HS-5 (cell line): ENCODE results near the gene PAK6.

Source experiments
- DNase-seq: peaks from one replicate; pipeline ENCODE4 v3.0.0-alpha.2; 2012; ENCODE audit warnings: low read depth

PAK6 gene

GRCh38 chr15:40293006-40293405 lies 54.1 kb downstream of the PAK6 start:
- DNase-seq: no peak

- DNase-seq: no peak
Observed at GRCh38 chr15:40293905-40294895, 55.3 kb downstream of the PAK6 start.

DNA sequence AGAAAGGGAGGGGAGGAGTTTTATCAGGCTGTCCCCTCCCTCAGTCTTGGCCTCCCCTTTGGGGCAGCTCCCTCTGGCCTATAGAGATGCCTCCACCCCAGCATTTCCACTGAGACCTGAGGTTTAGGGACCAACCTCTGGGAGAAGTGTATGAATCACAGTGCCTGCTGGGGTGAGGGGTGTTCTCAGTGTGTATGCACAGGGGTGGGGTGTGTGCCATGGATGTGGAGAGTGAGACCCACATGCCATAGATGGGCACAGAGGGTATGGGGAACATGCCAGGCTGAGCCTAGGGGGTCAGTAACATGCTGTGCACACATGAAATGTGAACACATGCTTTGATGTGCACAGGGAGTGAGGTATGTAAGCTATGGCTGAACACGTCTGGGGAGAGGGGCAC lies 56.4 kb downstream of the PAK6 start:
- DNase-seq: no peak

DNA sequence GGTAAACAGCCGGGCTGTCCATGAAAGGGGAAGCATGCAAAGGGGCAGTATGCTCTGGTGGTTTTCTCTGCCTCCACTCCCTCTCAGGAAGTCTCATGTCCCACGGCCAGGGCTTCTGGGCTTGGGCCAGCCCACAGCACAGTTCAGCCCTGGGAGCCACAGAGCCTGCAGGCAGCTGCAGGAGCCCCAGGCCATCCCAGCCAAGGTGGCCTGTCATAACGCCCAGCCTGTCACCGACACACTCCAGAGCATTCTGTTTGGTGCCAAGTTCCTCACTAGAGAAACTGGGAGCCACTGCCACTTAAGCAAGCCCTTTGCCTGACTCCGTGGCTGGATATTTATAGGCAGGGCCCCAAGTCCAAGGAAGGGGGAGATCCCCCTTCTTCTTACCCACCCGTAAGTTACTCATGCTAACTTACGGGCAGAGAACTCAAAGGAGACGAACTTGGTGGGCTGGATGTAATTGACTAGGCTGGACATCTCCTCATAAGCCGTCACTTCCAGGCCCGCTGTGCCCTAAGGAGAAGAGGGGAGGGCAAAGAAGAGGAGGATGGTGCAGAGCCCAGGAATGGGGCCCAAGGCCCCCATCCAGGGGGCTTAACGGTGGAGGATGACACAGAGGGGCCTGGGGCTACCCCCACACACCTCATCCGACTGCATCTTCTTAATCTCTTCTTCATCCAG lies 57.2 kb downstream of the PAK6 start:
- DNase-seq: no peak

DNA sequence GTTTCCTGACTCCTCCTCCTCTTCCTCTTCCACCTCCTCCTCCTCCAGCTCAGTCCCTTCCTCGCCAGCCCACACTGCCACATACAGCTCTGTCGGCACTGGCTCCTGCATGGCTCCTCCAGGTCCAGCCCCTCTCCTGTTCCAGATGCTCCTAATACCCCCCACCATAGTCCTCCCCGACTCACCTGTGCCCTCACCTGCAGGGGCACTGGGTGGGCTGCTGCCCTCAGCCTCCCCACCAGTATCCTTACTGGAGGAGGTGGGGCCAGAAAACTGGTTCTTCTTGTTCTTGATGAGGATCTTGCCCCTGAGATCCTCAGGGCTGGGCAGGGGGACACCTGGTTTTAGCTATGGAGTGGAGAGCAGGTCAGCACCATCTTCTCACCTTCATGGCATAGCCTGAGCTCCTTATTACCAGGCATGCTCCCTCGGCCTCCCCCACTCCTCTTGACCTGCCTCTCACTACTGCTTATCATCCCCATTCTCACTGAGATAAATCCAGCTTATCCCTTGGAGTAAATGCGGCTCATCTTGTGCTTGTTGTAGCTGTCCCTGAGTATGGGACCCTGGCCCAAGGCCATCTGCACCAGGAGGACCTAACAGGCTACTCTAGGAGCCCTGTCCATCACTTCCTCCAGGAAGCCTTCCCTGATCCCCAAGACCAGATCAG lies 57.8 kb downstream of the PAK6 start:
- DNase-seq: no peak

DNA sequence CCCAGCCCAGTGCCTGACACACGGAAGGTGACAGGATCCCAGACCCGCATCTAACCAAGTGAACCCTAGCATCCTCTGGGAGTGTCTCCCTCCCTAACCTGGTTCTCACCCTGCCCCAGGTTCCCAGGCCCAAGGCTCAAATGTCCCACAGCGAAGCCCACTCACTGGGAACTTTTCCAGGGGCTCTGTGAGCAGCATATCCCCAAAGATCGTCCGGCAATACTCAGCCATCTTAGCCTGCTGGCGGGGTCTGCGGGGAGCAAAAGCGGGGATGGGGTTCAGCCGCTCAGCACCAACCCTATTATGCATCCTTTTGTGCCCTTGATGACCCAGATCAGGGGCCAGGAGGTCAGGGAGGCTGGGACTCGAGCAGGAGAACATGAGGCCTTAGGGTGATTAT lies 58.5 kb downstream of the PAK6 start:
- no peak for DNase-seq

GRCh38 chr15:40298216-40298935 lies 59.5 kb downstream of the PAK6 start:
- no peak for DNase-seq

DNA sequence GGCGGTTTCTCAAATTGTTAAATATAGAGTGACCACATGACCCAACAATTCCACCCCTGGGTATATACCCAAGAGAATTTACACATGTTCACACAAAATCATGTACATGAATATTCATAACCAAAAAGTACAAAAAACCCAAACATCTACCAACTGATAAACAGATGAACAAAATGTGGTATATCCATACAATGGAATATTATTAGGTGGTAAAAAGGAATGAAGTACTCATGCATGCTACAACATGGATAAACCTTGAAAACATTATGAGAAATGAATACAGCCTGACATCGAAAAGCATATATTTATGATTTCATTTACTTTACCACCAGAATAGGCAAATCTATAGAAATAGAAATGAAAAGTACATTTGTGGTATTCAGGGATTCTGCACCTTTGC lies 61.5 kb downstream of the PAK6 start:
- no peak for DNase-seq

GRCh38 chr15:40300771-40301170 lies 61.9 kb downstream of the PAK6 start:
- DNase-seq: no peak

- no peak for DNase-seq
Observed at GRCh38 chr15:40301467-40302179, 62.8 kb downstream of the PAK6 start.

DNA sequence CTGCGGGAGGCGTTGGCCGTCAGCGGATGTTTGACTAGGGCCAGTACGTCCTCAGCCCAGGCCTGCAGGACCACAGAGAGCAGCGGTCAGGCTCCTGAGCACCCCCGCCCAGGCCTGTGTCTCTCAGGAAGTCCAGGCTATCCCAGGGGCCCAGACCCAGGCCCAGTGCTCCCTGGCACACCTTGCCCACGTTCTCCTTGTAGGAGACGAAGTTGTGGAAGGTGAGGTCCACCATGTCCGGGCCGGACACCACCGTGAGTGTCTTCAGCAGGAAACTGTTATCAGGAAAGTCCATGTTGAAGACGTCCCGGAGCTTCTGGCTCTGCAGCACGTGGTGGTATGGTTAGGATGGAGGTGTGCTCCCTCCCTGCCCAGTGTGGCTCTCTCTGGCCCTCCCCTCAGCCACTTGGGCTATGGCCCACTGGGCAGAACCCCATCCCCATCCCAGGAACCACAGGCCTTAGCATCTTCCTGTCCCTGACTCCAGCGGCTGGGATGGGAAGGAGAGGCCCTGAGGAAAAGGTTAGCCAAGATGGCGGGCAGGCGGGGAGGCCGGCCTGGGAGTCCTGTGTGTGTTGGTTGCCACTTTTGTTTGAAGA lies 63.5 kb downstream of the PAK6 start:
- DNase-seq: no peak

- no peak for DNase-seq
Observed at GRCh38 chr15:40302981-40303380, 64.1 kb downstream of the PAK6 start.

DNA sequence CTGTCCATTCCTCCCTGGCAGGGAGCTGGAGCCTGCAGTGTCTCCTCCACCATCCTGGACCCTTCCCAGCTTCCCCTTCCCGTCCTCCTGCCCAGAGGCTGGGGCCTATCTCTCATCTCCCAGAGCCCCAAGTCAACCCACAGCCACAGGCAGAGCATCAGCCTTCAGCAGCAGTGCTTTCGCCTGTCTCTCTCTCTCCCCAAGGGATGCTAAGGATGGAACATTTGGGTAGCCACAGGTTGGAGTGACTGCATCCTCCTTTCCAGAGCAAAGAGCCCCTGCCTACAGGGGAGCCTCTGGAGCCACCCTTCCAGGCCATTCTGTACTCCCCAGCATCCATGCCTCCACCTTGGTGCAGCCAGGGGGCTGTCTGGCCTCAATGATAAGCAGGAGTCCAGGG lies 64.7 kb downstream of the PAK6 start:
- no peak for DNase-seq

GRCh38 chr15:40305281-40305680 lies 66.4 kb downstream of the PAK6 start:
- DNase-seq: no peak

DNA sequence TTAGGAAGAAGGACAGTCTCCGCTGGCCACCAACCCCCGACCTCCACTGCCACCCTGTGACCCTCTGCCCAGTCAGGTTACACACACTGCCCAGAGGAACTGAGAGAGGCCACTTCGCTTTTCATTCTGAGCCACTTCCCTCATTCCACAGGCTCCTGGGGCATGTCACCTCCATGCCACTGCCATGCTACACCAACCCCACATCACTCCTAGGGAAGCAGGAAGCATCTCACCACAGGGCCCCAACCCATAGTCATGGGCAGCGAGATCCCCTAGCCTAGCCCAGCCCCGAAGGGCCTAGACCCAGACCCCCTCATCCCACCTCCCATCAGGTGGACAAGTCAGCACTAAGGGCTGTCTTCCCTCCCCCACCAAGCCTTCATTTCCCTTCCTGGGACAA lies 67.5 kb downstream of the PAK6 start:
- DNase-seq: no peak

GRCh38 chr15:40306908-40307307 lies 68.0 kb downstream of the PAK6 start:
- no peak for DNase-seq

GRCh38 chr15:40307421-40308211 lies 68.8 kb downstream of the PAK6 start, which contains the start of gene PLCB2:
Gene PLCB2, minus strand, starts transcription at chr15:40307935. Its CDS starts 263 bp downstream, at chr15:40307672.
- DNase-seq: no peak

- no peak for DNase-seq
Observed at GRCh38 chr15:40309344-40309862, 70.5 kb downstream of the PAK6 start.

- no peak for DNase-seq
Observed at GRCh38 chr15:40310001-40310959, 71.4 kb downstream of the PAK6 start.
